GM18951 (cell line): ENCODE data around the gene RBSN.

Experiments
- POLR2A ChIP-seq: IDR thresholded peaks from 4 replicates; pipeline ENCODE4 v1.6.1; 2011; ENCODE audit warnings: mild to moderate bottlenecking; ENCODE audit not compliant: insufficient read length, insufficient read depth; ENCODE audit errors: extremely low read depth
- in situ Hi-C: fragments of 300-500 bp; cut with MboI; formaldehyde crosslinking; loops from one replicate; pipeline ENCODE4 v1.12.0; 2022; ENCODE audit warnings: low sequenced_read_pairs, mixed read lengths, inconsistent platforms; ENCODE audit not compliant: unreplicated experiment

RBSN gene

DNA sequence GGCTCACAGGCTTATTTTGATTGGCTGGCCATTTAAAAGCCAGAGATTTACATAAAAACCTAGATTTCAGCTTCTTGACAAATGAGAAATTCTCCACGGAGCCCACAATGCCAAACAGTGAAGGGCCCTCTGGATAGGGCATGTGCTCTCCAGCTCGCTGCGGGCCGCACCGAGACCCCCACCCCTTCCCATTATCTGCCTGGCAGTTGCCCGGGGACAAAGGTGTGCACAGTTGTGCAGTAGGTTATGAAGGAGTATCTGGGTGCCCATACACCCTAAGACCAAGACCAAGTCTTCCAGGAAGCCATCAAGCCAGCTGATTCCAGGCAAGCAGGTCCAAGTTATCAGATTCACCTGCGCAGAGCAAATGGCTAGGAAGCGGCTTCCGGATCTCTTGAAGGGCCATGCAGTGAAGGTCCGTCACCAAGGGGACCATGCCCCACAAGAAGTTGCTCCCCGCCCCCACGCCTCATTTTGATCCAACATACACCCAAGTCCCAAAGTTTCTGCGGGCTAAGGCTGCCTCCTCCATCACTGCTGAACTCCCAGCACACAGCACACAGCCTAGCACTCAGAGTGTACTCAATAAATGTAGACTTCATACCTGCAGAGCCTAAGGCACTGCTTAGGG lies 35.2 kb downstream of the RBSN start:
- no peak for TF ChIP-seq POLR2A
- in situ Hi-C loops, result no loop called here

- TF ChIP-seq POLR2A, result no peak
Measured at GRCh38 chr3:15063238-15063637, 35.7 kb downstream of the RBSN start.

DNA sequence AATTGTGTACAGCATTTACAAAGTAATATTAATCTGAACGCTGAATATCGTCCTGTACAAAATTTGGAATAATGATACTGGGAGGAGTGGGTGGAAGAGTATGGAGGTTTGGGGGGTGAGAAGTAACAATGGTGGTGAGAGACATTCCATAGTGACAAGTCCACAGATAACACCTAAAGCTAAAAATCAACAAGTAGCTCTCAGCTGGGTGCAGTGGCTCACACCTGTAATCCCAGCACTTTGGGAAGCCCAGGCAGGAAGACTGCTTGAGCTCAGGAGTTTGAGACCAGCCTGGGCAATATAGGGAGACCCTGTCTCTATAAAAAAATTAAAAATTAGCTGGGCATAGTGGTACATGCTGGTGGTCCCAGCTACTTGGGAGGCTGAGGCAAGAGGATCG lies 38.9 kb downstream of the RBSN start:
- in situ Hi-C loops, result no loop called here
- TF ChIP-seq POLR2A, result no peak

More at GRCh38 chr3:15063238-15063637, 35.7 kb downstream of the RBSN start:
- in situ Hi-C loops, result no loop called here

DNA sequence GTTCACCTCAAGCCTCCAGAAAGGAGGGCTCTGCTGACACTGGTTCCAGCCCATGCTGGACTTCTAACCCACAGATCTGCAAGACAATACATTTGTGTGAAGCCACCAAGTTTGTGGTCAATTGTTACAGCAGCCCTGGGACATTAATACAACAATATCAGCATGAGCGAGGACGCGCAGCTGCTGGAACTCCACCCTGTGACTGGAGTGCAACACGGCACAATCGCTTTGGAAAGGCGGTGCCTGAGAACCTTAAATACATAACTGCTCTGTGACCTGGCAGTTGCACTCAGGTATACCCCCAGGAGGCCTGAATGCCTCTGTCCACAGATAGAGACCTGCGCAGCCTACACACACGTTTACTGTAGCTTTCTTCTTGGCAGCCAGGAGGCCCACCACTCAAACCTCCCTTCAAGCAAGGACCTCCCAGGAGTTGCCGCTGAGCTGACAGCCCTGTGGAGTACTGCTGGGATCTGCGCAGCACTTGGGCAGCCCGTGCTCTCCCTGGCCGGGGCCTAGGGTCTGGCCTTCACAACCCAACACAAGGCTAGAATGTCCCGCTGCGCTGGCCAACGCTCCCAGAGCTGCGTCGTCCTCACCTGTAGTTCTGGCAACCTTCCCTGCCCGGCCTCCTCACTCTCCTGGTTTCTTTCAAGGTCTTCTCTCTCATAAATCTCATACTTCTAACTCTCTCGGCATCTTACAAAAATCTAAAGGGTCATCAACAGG lies 42.1 kb downstream of the RBSN start:
- TF ChIP-seq POLR2A, result no peak
- in situ Hi-C loops, result no loop called here

DNA sequence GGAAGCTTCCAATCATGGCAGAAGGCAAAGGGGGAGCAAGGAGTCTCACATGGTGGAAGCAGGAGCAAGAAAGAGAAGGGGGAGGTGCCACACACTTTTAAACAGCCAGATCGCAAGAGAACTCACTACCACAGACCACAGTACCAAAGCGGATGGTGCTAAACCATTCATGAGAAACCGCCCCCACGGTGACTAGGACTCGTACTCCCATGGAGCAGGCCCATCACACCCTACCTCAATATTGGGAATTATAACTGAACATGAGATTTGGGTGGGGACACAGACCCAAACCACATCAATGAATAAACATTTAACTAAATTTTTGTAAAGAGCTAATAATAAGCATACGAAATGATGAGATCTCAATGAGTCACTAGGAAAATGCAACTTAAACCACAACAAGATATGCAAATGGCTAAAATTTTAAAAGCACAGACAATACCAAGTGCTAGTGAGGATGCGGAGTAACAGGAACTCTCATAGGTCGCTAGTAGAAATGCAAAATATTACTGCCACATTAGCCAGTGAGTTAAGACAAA lies 43.9 kb downstream of the RBSN start:
- in situ Hi-C loops, result no loop called here
- no peak for TF ChIP-seq POLR2A

DNA sequence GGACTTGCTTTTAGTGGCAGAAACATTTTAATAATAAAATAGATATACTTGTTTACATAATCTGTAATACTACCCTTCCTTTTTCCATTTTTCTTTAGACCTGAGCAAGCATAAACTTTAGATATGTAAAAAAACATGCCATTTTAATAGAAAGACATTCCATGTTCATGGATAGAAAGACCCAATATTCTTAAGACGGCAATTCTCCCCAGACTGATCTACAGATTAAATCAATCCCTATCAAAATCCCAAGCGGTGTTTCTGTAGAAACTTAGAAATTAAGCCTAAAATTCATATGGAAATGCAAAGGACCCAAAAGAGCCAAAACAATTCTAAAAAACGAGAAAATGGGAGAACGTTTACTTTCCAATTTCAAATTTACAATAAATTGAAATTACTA lies 45.4 kb downstream of the RBSN start:
- no peak for TF ChIP-seq POLR2A
- in situ Hi-C loops, result no loop called here

- no peak for TF ChIP-seq POLR2A
- in situ Hi-C loops, result no loop called here
Measured at GRCh38 chr3:15052335-15053242, 46.4 kb downstream of the RBSN start.

- TF ChIP-seq POLR2A, result no peak
- in situ Hi-C loops, result no loop called here
Measured at GRCh38 chr3:15051531-15051930, 47.4 kb downstream of the RBSN start.

DNA sequence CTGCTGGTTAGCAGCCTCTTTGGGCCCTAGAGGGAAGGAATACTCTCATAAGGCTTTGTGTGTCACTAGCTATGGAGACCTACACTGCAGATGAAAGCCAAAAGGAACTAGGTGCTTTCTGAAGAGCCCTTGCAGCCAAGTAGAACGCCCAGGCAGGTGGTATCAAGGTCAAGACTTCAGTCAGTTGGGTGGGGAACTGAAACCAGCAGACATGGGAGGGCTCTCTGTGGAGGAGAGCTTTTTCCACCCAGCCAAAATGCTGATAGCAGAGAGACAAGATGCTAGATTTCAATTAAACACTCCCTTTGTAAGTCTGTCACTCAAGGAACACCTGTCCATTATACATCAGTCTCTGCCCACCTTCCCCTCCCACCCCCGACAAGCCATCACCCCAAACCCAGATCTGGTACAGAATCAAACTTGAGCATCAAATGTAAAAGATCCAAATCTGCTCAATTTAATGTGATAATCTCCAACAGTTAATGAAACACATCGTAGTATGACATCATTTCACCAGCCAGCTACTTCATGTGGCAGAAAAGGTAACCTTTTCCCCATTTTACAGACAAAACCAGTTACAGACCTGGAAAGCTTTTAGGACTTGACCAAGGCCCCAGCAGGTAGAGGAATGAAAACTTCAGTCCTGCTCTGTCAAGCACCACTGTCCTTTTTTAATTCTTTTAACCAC lies 48.4 kb downstream of the RBSN start:
- in situ Hi-C loops, result no loop called here
- TF ChIP-seq POLR2A, result no peak

GRCh38 chr3:15049584-15049983 lies 49.4 kb downstream of the RBSN start:
- TF ChIP-seq POLR2A, result no peak
- in situ Hi-C loops, result loop anchor here (25.0 kb wide), 1 partner anchor 262 kb away; no protein-coding TSS in a partner anchor

DNA sequence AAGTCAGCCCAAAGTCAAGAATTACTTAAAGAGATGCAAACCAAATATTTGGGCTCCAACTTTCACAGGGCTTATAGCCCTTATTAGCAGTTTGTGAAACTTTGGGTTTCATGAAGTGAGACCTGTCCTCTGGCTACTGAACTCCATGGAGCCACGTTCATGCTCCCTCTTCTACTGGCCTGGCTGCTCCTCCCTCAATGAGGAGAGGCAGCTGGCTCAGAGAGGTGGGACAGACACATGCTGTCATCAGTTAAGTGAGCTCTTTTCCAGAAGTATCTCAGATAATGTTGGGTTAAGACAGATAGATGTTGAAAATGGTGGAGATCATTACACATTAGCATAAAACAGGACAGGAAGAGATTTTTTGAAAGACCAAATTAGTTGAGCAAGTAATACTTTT lies 53.3 kb downstream of the RBSN start:
- in situ Hi-C loops, result loop anchor here (25.0 kb wide), 1 partner anchor 258 kb away; no protein-coding TSS in a partner anchor
- no peak for TF ChIP-seq POLR2A

- in situ Hi-C loops, result loop anchor here (25.0 kb wide), 1 partner anchor 257 kb away; no protein-coding TSS in a partner anchor
- no peak for TF ChIP-seq POLR2A
Measured at GRCh38 chr3:15044326-15044725, 54.6 kb downstream of the RBSN start.
